Caco-2 (cell line): ENCODE results near the gene MRPS23. TPM values are rescaled to one million over a fixed set of nuclear protein-coding genes. Genes with fewer than 3 reads are reported as not detected.

Experiments
- BruUV-seq: library from RNA; stranded (reverse); fragments of 400-500 nt; replicated peaks from 2 replicates; lab custom pipeline; 2021; lab: Mats Ljungman, UMichigan
- CTCF ChIA-PET: fragments of 300-600 bp; sonication (Branson Sonifier 250); formaldehyde crosslinking; loops from one replicate; lab custom pipeline; 2022; ENCODE audit warnings: antibody characterized with exemption; lab: Charles Lee
- POLR2A ChIA-PET: fragments of 300-600 bp; sonication (Branson Sonifier 250); formaldehyde crosslinking; loops from one replicate; lab custom pipeline; 2022; ENCODE audit warnings: antibody characterized with exemption; lab: Charles Lee
- DNase-seq, 2 experiments: peaks; one replicate each; pipeline versions ENCODE4 v3.0.0 to v3.0.0-alpha.2; 2020 to 2022
- H3K27me3 ChIP-seq: replicated peaks from 2 replicates; pipeline ENCODE4 v1.6.0; 2011; ENCODE audit warnings: low read length; ENCODE audit not compliant: control insufficient read depth, insufficient read depth
- H3K36me3 ChIP-seq: 2 replicates; pipeline ENCODE4 v1.5.1; 2011; ENCODE audit warnings: low read length; ENCODE audit not compliant: control insufficient read depth, insufficient read depth
- H3K4me1 ChIP-seq: fragments of 250-450 bp; sonication (Bioruptor Pico); 2 replicates; pipeline ENCODE4 v1.5.1; 2020; ENCODE audit warnings: mild to moderate bottlenecking
- H3K4me3 ChIP-seq: 2 replicates; pipeline ENCODE4 v1.5.1; 2011; ENCODE audit warnings: low read depth, mild to moderate bottlenecking, control low read depth, low read length
- H3K9me3 ChIP-seq: fragments of 250-450 bp; sonication (Bioruptor Pico); 2 replicates; pipeline ENCODE4 v1.5.1; 2020; ENCODE audit warnings: mild to moderate bottlenecking, moderate library complexity
- H3K27ac Mint-ChIP-seq: one replicate; pipeline ENCODE4 v1.8.0; 2022; ENCODE audit warnings: mixed read lengths; ENCODE audit not compliant: unreplicated experiment
- H3K27me3 Mint-ChIP-seq: one replicate; pipeline ENCODE4 v1.8.0; 2022; ENCODE audit warnings: mixed read lengths; ENCODE audit not compliant: insufficient read depth, unreplicated experiment
- H3K36me3 Mint-ChIP-seq: one replicate; pipeline ENCODE4 v1.8.0; 2022; ENCODE audit warnings: mild to moderate bottlenecking, mixed read lengths; ENCODE audit not compliant: insufficient read depth, unreplicated experiment
- H3K4me1 Mint-ChIP-seq: one replicate; pipeline ENCODE4 v1.8.0; 2022; ENCODE audit warnings: low read depth, mixed read lengths; ENCODE audit not compliant: unreplicated experiment
- H3K4me3 Mint-ChIP-seq: one replicate; pipeline ENCODE4 v1.8.0; 2022; ENCODE audit warnings: mild to moderate bottlenecking, moderate library complexity, mixed read lengths; ENCODE audit not compliant: unreplicated experiment
- H3K9me3 Mint-ChIP-seq: one replicate; pipeline ENCODE4 v1.8.0; 2022; ENCODE audit warnings: mixed read lengths; ENCODE audit not compliant: unreplicated experiment
- intact Hi-C: fragments of 100-400 bp; cut with micrococcal nuclease; formaldehyde crosslinking; loops from one replicate; pipeline ENCODE4 v1.10.0; 2022; ENCODE audit not compliant: unreplicated experiment
- total RNA-seq: library from RNA; stranded (reverse); gene quantifications from 2 replicates; pipeline ENCODE4 v1.2.3, GENCODE V29; 2022
- TF ChIP-seq, protein P1 (sequence below), 2 experiments: fragments of 200-600 bp in 1 of 2; IDR thresholded peaks; 1 replicate in 1 of 2; 2 replicates in 1 of 2; pipeline versions ENCODE4 v1.5.1 to v1.8.0; 2011 to 2022; ENCODE audit warnings: antibody characterized with exemption in 1 of 2, control low read depth in 1 of 2, inconsistent platforms in 1 of 2, low read depth in 1 of 2, low read length in 1 of 2, mild to moderate bottlenecking in 1 of 2, moderate library complexity in 1 of 2; ENCODE audit not compliant: insufficient read depth in 1 of 2, severe bottlenecking in 1 of 2, unreplicated experiment in 1 of 2

The MRPS23 gene
- total RNA-seq, 1 experiment from 2014 or later = 72.9 TPM

DNA sequence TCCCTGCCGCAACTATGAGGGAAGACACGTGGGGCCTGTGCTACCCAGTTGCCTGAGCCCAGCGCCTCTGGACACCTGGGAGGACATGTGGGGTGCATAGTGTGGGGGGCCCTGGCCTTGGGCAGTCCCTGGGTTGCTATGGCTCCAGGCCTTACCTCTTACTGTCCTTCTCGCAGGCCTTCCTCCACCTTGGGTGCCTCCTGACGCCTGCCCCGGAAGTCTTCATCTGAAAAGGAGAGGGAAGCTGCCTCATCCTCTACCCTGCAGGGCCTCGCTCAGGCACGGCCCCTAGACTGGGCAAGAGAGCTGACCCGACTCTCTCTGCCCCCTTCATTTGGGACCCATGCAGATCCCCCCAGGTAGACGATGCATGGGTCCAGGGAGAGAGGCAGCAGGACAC lies 16.5 kb upstream of the MRPS23 start:
- no TSS peak for BruUV-seq
- ChIA-PET POLR2A (interaction anchor here (0.7 to 0.9 kb wide), 2 partner anchors 9 to 762 kb away, joined by 4 to 6 read pairs; no protein-coding TSS in a partner anchor), CTCF (no interaction called here)
- TF ChIP-seq, protein P1, sequence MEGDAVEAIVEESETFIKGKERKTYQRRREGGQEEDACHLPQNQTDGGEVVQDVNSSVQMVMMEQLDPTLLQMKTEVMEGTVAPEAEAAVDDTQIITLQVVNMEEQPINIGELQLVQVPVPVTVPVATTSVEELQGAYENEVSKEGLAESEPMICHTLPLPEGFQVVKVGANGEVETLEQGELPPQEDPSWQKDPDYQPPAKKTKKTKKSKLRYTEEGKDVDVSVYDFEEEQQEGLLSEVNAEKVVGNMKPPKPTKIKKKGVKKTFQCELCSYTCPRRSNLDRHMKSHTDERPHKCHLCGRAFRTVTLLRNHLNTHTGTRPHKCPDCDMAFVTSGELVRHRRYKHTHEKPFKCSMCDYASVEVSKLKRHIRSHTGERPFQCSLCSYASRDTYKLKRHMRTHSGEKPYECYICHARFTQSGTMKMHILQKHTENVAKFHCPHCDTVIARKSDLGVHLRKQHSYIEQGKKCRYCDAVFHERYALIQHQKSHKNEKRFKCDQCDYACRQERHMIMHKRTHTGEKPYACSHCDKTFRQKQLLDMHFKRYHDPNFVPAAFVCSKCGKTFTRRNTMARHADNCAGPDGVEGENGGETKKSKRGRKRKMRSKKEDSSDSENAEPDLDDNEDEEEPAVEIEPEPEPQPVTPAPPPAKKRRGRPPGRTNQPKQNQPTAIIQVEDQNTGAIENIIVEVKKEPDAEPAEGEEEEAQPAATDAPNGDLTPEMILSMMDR (IDR thresholded peaks at IDR 0.05; ENCODE audit: insufficient read depth in 1 of 2, low read depth in 1 of 2, low read length in 1 of 2, severe bottlenecking in 1 of 2, unreplicated experiment in 1 of 2) = no peak
- no peak for DNase-seq
- Mint-ChIP-seq H3K4me3 (no peak overlapping the region), H3K27me3 (no peaks in the 10 kb centered on the region), H3K27ac (no peak overlapping the region), H3K4me1 (peaks cover 14% of the 10 kb centered on the region), H3K36me3 (peaks cover 21% of the 10 kb centered on the region), H3K9me3 (no peaks in the 10 kb centered on the region)
- H3K9me3 ChIP-seq = no peaks in the 10 kb centered on the region
- peaks cover 1% of the 10 kb centered on the region; the same call in 1 of the 2 replicates for H3K36me3 ChIP-seq
- H3K4me3 ChIP-seq = no peak overlapping the region
- no peaks in the 10 kb centered on the region for H3K27me3 ChIP-seq
- intact Hi-C loops = no loop called here
- peaks cover 8% of the 10 kb centered on the region for H3K4me1 ChIP-seq

DNA sequence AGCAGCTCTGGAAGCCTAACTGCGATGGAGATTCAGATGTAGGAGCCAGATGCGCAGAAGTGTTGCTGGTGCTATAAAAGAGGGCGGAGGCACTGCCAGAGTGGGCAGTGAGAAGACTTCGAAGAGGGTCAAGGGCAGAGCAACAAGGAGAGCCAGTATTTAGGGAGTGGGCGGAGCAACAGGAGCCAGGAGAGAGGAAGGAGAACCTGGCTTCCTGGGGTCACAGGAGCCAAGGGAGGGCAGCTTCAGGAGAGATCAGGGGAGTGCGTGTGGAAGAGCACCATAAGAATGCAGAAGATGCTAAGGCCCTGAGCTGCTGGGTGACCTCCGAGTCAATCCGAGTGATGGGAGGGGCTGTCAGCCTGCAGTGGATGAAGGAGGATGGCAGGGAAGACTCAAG lies 14.4 kb upstream of the MRPS23 start:
- H3K4me3 ChIP-seq = no peak overlapping the region
- ChIA-PET POLR2A (no interaction called here), CTCF (no interaction called here)
- Mint-ChIP-seq H3K9me3 (no peaks in the 10 kb centered on the region), H3K4me3 (no peak overlapping the region), H3K27me3 (no peaks in the 10 kb centered on the region), H3K27ac (no peak overlapping the region), H3K4me1 (peaks cover 24% of the 10 kb centered on the region), H3K36me3 (peaks cover 27% of the 10 kb centered on the region)
- peaks cover 14% of the 10 kb centered on the region for H3K4me1 ChIP-seq
- no TSS peak for BruUV-seq
- intact Hi-C loops = no loop called here
- H3K27me3 ChIP-seq = no peaks in the 10 kb centered on the region
- no peak for DNase-seq
- H3K9me3 ChIP-seq = no peaks in the 10 kb centered on the region
- peaks cover 1% of the 10 kb centered on the region; the same call in 1 of the 2 replicates for H3K36me3 ChIP-seq
- TF ChIP-seq, protein P1 (IDR thresholded peaks at IDR 0.05; ENCODE audit: insufficient read depth in 1 of 2, low read depth in 1 of 2, low read length in 1 of 2, severe bottlenecking in 1 of 2, unreplicated experiment in 1 of 2) = no peak

DNA sequence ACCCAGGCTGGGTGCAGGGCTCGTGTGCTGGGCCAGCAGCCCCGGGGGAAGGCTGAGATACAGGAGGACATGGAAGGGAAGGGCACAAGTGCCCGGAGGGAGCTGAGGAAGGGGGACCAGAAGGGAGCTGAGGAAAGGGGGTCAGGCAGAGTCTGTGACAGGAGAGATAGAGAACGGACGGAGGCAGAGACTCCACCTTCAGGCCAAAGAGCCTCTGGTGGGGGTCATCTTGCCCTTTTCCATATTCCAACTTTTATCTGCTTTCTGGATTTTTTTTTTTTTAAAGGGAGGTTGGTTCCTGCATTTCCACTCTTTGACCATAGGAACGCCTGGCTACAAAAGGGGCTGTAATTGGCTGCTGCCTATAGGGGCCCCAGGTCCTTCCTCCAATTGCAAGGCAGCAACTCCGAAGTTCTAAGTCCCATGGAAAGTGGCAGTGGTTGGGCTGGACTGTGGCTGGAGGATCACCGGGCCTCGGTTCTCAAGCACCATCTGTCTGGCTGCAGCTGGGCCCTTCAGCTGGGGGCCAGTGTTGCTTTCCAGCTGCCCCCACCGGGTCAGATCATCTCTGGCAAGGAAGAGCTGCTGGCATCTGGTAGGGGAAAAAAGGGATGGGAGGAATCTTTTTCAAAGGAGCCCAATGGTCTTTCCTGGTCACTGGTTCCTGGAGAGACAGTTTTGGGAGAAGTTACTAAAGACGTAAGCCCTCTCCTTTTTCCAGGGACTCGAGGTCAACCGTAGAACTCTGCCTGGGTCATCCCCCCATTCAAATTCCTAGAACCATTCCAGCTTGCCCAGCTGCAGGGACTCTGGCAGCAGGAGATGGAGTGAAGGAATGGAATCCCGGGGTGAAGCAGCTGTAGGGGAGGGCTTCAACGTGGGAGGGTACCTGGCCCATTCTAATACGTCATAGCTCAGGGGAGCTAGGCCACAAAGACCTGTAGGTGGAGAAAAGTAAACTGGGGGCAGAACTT lies 13.1 kb upstream of the MRPS23 start:
- TF ChIP-seq, protein P1 (IDR thresholded peaks at IDR 0.05; ENCODE audit: insufficient read depth in 1 of 2, low read depth in 1 of 2, low read length in 1 of 2, severe bottlenecking in 1 of 2, unreplicated experiment in 1 of 2) = no peak
- Mint-ChIP-seq H3K4me1 (peaks cover 29% of the 10 kb centered on the region), H3K9me3 (no peaks in the 10 kb centered on the region), H3K27me3 (no peaks in the 10 kb centered on the region), H3K4me3 (peak overlapping the region; percentile 95), H3K36me3 (peaks cover 31% of the 10 kb centered on the region), H3K27ac (peak overlapping the region; percentile 36)
- intact Hi-C loops = no loop called here
- no peak for DNase-seq
- H3K9me3 ChIP-seq = no peaks in the 10 kb centered on the region
- no peaks in the 10 kb centered on the region for H3K27me3 ChIP-seq
- ChIA-PET CTCF (interaction anchor here (0.7 to 1.2 kb wide), 4 partner anchors 12 to 29 kb away, joined by 3 to 4 read pairs (median 4); no protein-coding TSS in a partner anchor), POLR2A (interaction anchor here (2.5 kb wide), 1 partner anchor 144 kb away, joined by 7 read pairs; the partner anchor contains the start of gene SRSF1)
- no TSS peak for BruUV-seq
- no peaks in the 10 kb centered on the region for H3K36me3 ChIP-seq
- no peak overlapping the region for H3K4me3 ChIP-seq
- peaks cover 14% of the 10 kb centered on the region for H3K4me1 ChIP-seq
